NCI-H187 (cell line): Measurements from ENCODE around the gene RAPGEF2.
"Not testable (repeated sequence)": the region's sequence is repeated elsewhere in the genome, so short reads cannot be mapped to it uniquely, and the experiment has no call there.

Source experiments
- DNase-seq, 2 experiments: peaks; one replicate each; lab custom pipeline; 2025; lab: John Stamatoyannopoulos, UW

The RAPGEF2 gene

DNA sequence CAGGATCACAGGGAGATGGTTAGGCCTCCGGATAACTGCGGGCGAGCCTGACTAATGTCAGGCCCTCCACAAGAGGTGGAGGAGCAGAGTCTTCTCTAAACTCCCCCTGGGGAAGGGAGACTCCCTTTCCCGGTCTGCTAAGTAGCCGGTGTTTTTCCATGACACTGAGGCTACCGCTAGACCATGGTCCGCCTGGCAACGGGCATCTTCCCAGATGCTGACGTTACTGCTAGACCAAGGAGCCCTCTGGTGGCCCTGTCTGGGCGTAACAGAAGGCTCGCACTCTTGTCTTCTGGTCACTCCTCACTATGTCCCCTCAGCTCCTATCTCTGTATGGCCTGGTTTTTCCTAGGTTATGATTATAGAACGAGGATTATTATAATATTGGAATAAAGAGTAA lies 213.0 kb downstream of the RAPGEF2 start:
- DNase-seq, result not testable (repeated sequence)

DNA sequence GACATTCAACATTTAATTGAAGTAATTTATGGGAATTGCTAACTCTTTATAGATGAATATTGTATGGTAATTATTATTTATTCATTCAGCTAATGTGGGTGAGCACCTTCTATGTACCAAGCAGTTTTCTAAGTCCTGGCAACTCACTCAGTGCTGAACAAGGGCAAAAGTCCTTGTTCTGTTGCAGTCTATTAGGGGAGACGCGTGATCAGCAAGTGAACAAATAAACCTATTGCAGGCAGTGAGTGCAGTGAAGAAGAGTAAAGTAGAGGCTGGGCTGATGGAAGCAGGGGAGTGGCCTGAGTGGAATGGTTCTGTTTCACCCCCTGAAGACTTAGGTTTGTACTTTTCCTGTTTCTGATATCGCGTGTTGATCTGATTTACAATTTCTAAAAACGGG lies 214.3 kb downstream of the RAPGEF2 start:
- no peak for DNase-seq

DNA sequence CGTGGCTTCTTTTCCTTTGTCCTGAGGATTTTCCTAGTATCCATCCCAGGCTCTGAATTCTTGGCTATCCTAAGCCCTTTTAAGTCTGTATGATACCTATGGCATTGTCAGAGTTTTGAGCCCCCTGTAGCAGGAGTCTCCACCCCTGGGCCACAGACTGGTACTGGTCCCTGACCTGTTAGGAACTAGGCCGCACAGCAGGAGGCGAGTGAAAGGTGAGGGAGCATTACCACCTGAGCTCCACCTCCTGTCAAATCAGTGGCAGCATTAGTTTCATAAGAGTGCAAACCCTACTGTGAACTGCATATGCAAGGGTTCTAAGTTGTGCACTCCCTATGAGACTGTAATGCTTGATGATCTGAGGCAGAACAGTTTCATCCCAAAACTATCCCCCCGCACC lies 216.1 kb downstream of the RAPGEF2 start:
- no peak for DNase-seq

DNA sequence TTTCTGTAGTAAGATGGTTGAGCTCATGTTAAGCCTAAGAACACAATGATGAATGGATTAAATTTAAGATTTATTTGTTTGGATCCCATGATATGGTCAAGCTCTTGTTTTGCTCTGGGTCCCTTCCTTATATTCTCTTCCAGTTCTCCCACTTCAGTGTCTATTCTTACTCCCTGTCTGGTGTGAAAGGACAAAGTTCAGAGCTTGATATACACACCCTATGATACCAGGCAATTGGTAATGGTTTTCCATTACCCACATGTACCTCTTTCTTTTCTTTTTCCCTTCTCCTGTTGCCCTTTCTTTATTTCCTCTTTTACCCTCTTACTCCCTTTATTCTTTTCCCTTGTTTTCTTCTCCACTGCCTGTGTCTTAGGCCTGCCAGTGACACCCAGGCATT lies 223.6 kb downstream of the RAPGEF2 start:
- no peak for DNase-seq

DNA sequence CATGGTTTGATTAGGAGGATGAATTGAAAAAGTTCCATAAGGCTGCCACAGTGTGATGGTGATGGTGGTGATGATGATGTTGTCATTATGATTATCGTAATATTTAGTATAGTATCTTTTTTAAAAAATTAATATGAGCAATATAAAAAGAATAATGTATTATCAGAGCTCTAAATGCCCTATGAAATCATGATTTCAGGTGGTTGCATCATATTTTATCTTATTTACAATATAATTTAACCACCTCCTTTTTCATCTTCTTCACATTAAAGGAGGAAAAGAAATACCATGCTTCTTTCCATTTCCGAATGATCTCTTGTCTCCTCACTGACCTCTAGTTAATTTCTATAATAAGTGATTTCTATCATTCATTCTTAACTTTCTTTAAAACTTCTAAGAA lies 225.9 kb downstream of the RAPGEF2 start:
- no peak for DNase-seq

DNA sequence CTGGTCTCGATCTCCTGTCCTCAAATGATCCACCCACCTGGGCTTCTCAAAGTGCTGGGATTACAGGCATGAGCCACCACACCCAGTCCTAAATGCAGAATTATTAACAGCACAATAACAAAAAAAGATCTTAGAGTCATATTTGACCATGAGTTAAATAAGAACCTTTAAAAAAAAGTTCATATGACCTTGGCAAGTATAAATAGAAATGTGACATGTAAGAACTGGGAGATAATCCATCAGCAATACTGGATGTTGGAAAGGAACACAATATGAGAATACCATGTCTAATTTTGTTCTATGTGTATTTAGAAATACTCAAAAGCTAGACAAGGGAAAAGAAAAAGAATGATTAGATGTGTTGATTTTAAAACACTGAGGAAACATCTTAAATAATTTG lies 231.6 kb downstream of the RAPGEF2 start:
- no peak for DNase-seq

DNA sequence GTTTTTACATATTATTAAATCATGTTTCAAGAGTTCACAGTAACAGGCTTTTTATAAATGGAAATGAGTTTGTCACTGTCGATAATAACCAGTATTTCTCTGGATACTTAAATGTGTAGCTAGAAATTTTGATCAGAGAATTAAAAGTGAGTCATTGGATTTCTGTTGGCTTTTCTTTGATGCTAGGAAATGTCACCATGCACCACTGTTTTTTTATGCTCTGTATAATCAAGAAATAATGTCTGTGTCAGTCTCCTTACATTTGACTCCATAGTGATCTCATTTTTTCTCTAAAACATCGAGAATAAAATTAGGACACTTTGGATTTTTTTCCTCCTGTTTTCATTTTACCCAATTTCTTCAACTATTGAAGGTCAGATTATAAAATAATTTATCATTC lies 234.2 kb downstream of the RAPGEF2 start:
- no peak for DNase-seq

DNA sequence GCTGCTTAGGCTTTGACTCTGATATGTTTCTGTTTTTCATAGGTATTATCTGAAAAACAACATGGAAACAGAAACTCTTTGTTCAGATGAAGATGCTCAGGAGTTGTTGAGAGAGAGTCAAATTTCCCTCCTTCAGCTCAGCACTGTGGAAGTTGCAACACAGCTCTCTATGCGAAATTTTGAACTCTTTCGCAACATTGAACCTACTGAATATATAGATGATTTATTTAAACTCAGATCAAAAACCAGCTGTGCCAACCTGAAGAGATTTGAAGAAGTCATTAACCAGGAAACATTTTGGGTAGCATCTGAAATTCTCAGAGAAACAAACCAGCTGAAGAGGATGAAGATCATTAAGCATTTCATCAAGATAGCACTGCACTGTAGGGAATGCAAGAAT lies 238.6 kb downstream of the RAPGEF2 start:
- DNase-seq, result no peak

DNA sequence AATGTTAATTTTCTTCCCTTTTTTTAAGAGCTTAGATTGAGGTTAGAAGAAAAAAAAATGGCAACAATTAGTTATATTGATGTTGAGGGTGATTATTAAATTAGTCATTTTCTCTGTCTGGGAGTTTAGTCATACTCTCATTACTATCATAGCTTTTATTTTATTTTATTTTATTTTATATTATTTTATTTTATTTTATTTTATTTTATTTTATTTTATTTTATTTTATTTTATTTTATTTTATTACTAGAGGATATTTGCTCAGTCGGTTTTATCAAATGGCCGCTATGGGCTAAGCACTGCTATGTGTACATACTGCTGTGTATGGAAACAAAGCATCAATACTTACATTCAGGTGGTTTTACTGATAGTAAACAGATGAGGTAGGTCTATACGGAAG lies 239.5 kb downstream of the RAPGEF2 start:
- DNase-seq, result no peak

DNA sequence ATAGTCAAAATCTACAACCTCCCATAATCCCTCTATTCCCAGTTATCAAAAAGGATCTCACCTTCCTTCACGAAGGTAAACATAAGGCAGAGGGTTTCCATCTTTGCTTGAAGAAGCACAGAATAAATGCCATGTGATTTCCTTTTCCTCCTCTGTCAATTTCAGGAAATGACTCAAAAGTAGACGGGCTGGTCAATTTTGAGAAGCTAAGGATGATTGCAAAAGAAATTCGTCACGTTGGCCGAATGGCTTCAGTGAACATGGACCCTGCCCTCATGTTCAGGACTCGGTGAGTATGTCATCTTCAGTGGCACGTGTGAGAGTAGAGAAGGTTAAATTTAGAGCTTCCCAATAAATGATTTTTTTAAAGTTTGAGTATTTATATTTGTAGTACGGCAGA lies 240.2 kb downstream of the RAPGEF2 start:
- DNase-seq, result no peak

DNA sequence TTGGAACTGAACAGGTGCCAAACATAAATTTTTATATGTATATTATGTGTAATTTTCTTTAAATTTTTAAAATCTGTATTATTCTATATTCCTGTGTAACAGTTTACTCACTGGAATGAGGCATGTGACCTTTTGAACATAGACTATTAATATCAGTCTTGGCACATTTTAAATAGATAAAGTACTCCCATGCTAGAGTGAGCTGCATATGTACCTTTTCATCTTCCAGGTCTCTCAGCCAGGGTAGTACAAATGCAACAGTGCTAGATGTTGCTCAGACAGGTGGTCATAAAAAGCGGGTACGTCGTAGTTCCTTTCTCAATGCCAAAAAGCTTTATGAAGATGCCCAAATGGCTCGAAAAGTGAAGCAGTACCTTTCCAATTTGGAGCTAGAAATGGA lies 242.0 kb downstream of the RAPGEF2 start:
- no peak for DNase-seq

DNA sequence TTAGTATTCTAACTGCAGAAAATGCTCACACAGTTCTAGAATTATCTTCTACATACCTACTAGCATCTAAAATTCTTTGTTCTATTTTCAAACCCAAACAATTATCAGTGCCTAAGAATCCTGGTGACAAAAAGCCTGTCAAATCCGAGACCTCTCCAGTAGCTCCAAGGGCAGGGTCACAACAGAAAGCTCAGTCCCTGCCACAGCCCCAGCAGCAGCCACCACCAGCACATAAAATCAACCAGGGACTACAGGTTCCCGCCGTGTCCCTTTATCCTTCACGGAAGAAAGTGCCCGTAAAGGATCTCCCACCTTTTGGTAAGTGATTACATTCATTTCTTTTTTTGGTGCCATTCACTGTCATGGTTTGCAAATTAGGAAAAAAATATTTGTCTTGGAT lies 243.8 kb downstream of the RAPGEF2 start:
- DNase-seq, result no peak

DNA sequence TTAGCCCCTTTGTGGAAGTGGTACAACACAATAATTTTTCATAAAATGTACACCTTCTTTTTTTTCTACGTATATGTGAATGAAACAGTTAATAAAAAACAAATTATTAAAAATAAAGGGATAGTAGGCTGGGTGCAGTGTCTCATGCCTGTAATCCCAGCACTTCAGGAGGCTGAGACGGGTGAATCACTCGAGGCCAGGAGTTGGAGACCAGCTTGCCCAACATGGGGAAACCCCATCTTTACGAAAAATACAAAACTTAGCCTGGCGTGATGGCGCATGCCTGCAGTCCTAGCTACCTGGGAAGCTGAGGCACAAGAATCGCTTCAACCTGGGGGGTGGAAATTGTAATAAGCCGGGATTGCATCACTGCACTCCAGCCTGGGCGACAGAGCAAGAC lies 244.9 kb downstream of the RAPGEF2 start:
- DNase-seq, result no peak

DNA sequence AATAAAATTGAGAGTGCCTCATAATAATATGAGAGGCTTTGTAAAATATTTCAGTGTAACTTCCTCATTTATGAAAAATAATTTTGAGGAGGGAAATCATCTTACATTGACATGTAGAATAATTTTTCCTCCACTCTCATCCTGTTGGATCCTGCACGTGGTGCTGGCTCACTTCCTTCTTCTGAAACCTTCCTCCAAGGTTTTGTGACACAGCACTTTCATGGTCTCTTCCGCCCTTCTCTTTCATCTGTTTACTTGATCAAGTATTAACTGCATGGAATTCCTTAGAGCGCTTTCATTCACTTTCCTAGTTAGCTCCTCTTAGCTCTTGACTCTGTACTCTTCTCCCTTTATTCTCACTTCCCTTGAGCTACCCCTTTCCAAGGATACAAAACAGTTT lies 246.5 kb downstream of the RAPGEF2 start:
- DNase-seq, result no peak

DNA sequence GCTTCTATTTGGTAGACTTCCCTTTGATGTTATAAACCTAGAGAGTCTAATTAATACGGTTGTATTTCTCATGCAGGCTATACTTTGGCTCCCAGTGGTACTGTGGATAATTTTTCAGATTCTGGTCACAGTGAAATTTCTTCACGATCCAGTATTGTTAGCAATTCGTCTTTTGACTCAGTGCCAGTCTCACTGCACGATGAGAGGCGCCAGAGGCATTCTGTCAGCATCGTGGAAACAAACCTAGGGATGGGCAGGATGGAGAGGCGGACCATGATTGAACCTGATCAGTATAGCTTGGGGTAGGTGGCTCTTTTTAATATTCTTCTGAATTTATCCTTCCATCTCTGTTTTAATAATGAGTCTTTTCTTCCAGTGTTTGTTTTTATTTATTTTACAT lies 249.7 kb downstream of the RAPGEF2 start:
- DNase-seq, result no peak

DNA sequence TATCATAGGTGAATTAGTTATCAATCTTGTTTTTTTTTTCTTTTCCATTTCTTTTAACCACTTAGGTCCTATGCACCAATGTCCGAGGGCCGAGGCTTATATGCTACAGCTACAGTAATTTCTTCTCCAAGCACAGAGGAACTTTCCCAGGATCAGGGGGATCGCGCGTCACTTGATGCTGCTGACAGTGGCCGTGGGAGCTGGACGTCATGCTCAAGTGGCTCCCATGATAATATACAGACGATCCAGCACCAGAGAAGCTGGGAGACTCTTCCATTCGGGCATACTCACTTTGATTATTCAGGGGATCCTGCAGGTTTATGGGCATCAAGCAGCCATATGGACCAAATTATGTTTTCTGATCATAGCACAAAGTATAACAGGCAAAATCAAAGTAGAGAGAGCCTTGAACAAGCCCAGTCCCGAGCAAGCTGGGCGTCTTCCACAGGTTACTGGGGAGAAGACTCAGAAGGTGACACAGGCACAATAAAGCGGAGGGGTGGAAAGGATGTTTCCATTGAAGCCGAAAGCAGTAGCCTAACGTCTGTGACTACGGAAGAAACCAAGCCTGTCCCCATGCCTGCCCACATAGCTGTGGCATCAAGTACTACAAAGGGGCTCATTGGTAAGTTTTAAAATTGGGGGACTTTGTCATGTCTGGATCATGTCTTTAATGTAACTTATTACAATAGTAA lies 250.7 kb downstream of the RAPGEF2 start:
- DNase-seq, result no peak

DNA sequence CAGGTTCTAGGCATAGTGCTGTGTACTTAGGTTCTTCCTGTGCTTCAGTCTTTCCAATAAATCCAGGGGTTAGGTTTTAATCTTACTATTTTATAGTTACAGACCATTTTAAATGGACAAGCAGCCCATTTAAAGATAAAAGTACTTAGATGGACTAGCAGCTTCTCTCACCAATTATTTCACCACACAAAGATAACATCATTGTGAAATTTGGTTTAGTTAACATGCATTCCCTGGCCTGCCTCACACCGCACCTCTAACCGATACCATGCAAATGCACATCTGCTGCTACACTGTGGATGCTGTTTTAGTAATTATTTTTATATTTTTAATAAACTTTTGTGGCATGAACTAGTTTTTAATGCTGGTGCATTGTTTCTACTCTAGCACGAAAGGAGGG lies 252.6 kb downstream of the RAPGEF2 start:
- no peak for DNase-seq

DNA sequence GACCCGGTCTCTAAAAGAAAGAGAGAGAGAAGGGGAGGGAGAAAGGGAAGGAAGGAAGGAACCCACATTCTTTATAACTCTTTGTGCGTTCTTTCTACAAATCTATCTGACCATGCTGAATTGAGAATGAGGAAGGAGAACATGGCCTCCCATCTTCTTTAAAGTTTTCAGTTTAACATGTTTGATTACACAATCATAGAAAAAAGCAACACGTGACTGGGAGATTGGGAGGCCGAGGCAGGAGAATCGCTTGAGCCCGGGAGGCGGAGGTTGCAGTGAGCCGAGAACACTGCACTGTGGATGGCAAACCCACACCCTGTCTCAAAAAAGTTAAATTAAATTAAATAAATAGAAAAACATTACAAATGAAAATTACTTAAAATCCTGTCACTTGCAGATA lies 254.5 kb downstream of the RAPGEF2 start:
- no peak for DNase-seq

DNA sequence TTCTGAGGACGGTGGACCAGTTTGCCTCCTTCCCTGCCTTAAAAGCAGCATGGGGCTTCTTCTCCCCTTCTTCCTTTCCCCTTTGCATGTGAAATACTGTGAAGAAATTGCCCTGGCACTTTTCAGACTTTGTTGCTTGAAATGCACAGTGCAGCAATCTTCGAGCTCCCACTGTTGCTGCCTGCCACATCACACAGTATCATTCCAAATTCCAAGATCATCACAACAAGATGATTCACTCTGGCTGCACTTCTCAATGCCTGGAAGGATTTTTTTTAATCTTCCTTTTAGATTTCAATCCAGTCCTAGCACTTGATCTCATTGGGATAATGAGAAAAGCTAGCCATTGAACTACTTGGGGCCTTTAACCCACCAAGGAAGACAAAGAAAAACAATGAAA lies 255.3 kb downstream of the RAPGEF2 start:
- no peak for DNase-seq

DNA sequence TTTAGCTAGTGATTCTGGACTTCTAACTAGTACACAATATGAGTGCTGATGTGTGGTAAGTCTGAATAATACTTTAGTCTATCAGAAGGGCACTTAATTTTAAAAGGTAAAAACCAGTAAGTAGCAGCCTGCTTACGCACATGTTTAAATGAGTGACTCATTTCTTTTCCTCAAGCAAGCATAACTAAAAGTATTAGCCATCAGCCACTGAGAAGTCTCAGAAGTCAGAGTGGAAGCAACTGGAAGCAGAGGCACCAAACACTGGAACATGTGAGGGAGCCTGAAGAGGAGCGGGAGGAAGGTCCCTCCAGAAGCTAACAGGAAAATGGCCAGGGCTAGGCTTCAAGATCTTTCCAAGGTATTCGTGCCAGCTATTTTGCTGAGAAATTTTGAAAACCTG lies 257.7 kb downstream of the RAPGEF2 start:
- DNase-seq, result no peak

DNA sequence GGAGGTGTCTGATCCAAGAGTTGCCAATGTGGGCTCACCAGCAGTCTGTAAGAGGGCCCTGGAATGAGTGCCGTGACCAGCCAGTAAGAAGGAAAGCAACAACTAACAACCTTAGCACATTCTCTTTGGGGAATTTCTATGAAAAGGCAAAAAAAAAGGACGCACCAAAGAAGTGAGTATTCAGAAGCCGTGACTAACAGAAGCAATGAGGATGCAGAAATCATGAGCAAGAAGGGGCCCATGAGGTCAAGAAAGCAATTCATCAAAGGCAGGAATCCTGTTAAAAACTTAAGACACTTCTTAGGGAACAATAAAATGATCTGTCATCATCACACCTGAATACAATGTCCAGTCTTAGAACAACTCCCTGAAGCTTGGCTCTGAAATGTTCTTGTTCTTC lies 260.5 kb downstream of the RAPGEF2 start:
- DNase-seq, result no peak

DNA sequence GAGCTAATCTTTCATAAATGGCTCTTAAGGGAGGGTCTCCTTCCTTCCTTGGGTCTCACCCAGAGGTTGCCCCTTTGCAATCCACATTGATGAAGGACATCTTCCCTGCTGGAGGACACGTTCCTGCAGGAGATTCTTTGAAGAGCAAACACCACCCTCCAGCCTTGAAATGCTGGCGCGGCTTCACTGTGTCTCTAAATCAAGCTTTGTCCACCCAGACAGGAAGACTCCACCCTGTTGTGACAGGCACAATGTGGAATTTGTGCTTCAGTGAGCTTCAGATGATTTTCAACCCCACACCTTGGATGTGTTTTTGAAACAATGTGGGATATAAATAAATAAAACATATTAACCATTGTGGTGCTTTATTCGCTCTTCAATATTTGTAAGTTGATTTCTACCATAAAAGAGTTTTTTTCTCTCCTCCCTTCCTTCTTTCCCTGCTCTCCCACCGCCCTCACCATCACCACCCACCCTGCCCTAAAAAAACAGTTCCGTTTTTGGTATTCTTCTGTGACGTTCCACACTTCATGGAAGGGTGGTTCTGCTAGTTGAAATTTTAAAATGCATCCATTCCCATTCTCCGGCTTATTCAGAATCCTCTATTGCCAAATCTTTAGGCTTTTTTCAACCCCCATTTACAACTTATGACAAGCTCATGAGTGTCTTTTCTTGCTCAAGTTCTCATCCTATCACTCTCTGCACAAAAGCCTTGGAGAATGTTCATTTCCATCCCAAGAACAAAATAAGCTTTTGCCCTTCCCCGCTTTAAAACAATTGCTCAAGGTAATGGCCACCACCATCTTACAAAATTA lies 264.3 kb downstream of the RAPGEF2 start:
- no peak for DNase-seq

DNA sequence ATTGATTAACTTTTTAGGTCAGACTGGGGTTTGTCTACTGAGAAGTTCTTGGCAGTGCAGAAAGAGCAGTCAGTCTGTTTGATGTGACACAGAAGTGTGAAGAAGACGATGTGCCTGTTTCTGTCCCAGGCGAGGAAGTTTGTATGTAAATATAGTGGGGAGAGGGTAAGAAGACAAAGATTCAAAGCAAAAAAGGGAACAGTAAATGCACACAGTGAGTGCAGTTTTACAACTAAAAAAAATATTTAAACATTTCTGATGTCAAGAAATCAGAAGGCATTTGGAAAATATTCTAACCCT lies 264.9 kb downstream of the RAPGEF2 start:
- DNase-seq, result no peak

DNA sequence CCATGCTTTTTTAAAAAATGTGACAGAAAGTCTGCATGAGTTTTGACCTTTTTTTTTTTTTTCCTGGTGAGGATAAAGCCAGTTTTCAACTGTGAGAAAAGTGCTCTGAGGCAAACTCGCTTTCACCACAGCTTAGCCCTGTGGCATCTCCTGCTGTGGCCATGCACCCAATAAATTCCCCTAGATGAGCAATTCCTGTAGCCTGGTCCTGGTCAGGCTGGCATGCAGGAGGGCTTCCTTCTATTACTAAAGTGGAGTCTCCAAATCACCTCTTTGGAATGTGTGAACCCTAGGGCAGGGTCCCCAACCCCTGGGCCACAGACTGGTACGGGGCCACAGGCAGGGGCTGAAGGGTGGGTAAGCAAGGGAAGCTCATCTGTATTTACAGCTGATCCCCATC lies 265.4 kb downstream of the RAPGEF2 start:
- no peak for DNase-seq
